ENCODE results near the gene FBXO8.

FBXO8 gene

GRCh38 chr4:174245714-174246113 is 37.8 kb downstream of the FBXO8 start:
- no peak for DNase-seq (ENCODE audit: low read depth in 2 of 2)

GRCh38 chr4:174244441-174244840 is 39.0 kb downstream of the FBXO8 start:
- no peak for DNase-seq (ENCODE audit: low read depth in 2 of 2)

- DNase-seq (ENCODE audit: low read depth in 2 of 2), result no peak
These were observed 42.3 kb downstream of the FBXO8 start for GRCh38 chr4:174241162-174241561.

GRCh38 chr4:174236359-174236758 is 47.1 kb downstream of the FBXO8 start:
- DNase-seq (ENCODE audit: low read depth in 2 of 2), result no peak

- no peak for DNase-seq (ENCODE audit: low read depth in 2 of 2)
These were observed 52.8 kb downstream of the FBXO8 start for GRCh38 chr4:174230680-174231079.

GRCh38 chr4:174230148-174230547 is 53.3 kb downstream of the FBXO8 start:
- DNase-seq (ENCODE audit: low read depth in 2 of 2), result no peak

- no peak for DNase-seq (ENCODE audit: low read depth in 2 of 2)
These were observed 54.5 kb downstream of the FBXO8 start for GRCh38 chr4:174228988-174229387.

- DNase-seq (ENCODE audit: low read depth in 2 of 2), result no peak
These were observed 58.0 kb downstream of the FBXO8 start for GRCh38 chr4:174225349-174226049.

- DNase-seq (ENCODE audit: low read depth in 2 of 2), result no peak
These were observed 58.9 kb downstream of the FBXO8 start for GRCh38 chr4:174224550-174224949.

- no peak for DNase-seq (ENCODE audit: low read depth in 2 of 2)
These were observed 61.1 kb downstream of the FBXO8 start for GRCh38 chr4:174222266-174222872.

- DNase-seq (ENCODE audit: low read depth in 2 of 2), result no peak
These were observed 65.2 kb downstream of the FBXO8 start for GRCh38 chr4:174218127-174218790.

GRCh38 chr4:174217273-174218126 is 66.0 kb downstream of the FBXO8 start:
- DNase-seq (ENCODE audit: low read depth in 2 of 2), result no peak

- DNase-seq (ENCODE audit: low read depth in 2 of 2), result no peak
These were observed 66.6 kb downstream of the FBXO8 start for GRCh38 chr4:174216799-174217272.

GRCh38 chr4:174215961-174216680 is 67.3 kb downstream of the FBXO8 start:
- no peak for DNase-seq (ENCODE audit: low read depth in 2 of 2)

GRCh38 chr4:174215057-174215456 is 68.4 kb downstream of the FBXO8 start:
- DNase-seq (ENCODE audit: low read depth in 2 of 2), result no peak

GRCh38 chr4:174214101-174214878 is 69.2 kb downstream of the FBXO8 start:
- DNase-seq (ENCODE audit: low read depth in 2 of 2), result no peak

- no peak for DNase-seq (ENCODE audit: low read depth in 2 of 2)
These were observed 69.8 kb downstream of the FBXO8 start for GRCh38 chr4:174213731-174214100.

GRCh38 chr4:174212061-174212460 is 71.4 kb downstream of the FBXO8 start:
- no peak for DNase-seq (ENCODE audit: low read depth in 2 of 2)

- no peak for DNase-seq (ENCODE audit: low read depth in 2 of 2)
These were observed 71.8 kb downstream of the FBXO8 start for GRCh38 chr4:174211622-174212044.

GRCh38 chr4:174210952-174211490 is 72.4 kb downstream of the FBXO8 start:
- no peak for DNase-seq (ENCODE audit: low read depth in 2 of 2)
